KMS-11 (cell line): ENCODE data around the gene BRICD5.

ENCODE experiments used
- H2AFZ ChIP-seq: fragments of 200-600 bp; sonication (generic); 2 replicates; pipeline ENCODE4 v1.6.1; 2016; ENCODE audit warnings: antibody characterized with exemption, mixed run types, low read depth
- H3K27ac ChIP-seq: fragments of 200-600 bp; sonication (generic); 2 replicates; pipeline ENCODE4 v1.6.1; 2016; ENCODE audit warnings: mild to moderate bottlenecking, mixed run types
- H3K27me3 ChIP-seq: fragments of 200-600 bp; sonication (generic); 2 replicates; pipeline ENCODE4 v1.6.1; 2017; ENCODE audit warnings: mild to moderate bottlenecking, low read depth, mixed run types, moderate library complexity; ENCODE audit not compliant: insufficient read depth
- H3K36me3 ChIP-seq: fragments of 200-600 bp; sonication (generic); 2 replicates; pipeline ENCODE4 v1.6.1; 2017; ENCODE audit warnings: mild to moderate bottlenecking, mixed run types; ENCODE audit not compliant: insufficient read depth
- H3K4me1 ChIP-seq: fragments of 200-600 bp; sonication (generic); 2 replicates; pipeline ENCODE4 v1.6.1; 2016; ENCODE audit warnings: mild to moderate bottlenecking, low read depth, mixed run types; ENCODE audit not compliant: poor library complexity, severe bottlenecking
- H3K4me2 ChIP-seq: fragments of 200-600 bp; sonication (generic); 2 replicates; pipeline ENCODE4 v1.7.0; 2016; ENCODE audit warnings: mild to moderate bottlenecking, mixed run types
- H3K4me3 ChIP-seq: fragments of 200-600 bp; sonication (generic); IDR thresholded peaks from 2 replicates; pipeline ENCODE4 v1.6.1; 2017; ENCODE audit warnings: low read depth, low read length, mixed read lengths; ENCODE audit not compliant: insufficient read depth
- H3K79me2 ChIP-seq: fragments of 200-600 bp; sonication (generic); 2 replicates; pipeline ENCODE4 v1.6.1; 2016; ENCODE audit warnings: low read depth, mixed run types; ENCODE audit not compliant: insufficient read depth
- H3K9ac ChIP-seq: fragments of 200-600 bp; sonication (generic); 2 replicates; pipeline ENCODE4 v1.6.1; 2016; ENCODE audit warnings: mild to moderate bottlenecking, mixed run types
- H4K20me1 ChIP-seq: fragments of 200-600 bp; sonication (generic); 2 replicates; pipeline ENCODE4 v1.6.1; 2016; ENCODE audit warnings: mild to moderate bottlenecking, mixed run types; ENCODE audit not compliant: insufficient read depth
- TF ChIP-seq, protein P1 (sequence below): fragments of 200-600 bp; sonication (generic); conservative IDR thresholded peaks from 2 replicates; pipeline ENCODE4 v1.6.1; 2017; ENCODE audit warnings: low read depth, mild to moderate bottlenecking, antibody characterized with exemption, low read length, moderate library complexity, mixed read lengths

BRICD5 gene

DNA sequence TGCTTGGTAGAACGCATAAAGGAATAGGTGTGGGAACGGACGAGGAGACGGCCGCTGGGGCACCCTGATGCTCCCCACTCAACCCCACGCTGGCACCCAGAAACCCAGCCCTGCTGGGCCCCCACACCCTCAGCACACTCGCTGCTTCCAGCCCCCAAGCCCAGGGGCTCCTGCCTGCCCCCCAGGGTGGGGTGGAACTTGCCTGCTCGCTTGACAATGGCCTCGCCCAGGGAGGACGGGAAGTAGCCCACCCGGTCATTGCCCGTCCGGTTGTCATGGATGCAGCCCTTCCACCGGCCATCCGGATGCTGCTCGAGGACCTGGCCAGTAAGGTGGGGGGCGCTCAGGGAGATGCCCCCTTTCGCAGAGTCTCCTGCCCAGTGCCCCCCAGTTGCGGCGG lies 24.2 kb downstream of the BRICD5 start:
- Histone ChIP-seq H3K4me1 (no peaks in the 10 kb centered on the region), H4K20me1 (no peaks in the 10 kb centered on the region)

DNA sequence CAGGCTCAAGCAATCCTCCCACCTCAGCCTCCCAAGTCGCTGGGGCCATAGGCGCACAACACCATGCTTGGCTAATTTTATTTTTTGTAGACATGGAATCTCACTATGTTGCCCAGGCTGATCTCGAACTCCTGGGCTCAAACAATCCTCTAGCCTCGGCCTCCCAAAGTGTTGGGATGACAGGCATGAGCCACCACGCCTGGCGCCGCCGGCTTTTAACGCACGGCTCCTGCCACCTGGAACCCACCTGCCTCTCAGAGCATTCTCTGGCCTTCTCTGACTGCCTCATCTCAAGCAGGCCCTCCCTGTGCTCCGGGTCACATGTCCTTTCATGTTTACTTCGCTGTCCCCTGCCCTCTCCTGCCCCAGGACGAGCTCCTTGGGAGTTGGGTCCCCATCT lies 24.6 kb downstream of the BRICD5 start:
- Histone ChIP-seq H3K9ac (no peak overlapping the region), H3K4me1 (no peaks in the 10 kb centered on the region)
- TF ChIP-seq, protein P1, sequence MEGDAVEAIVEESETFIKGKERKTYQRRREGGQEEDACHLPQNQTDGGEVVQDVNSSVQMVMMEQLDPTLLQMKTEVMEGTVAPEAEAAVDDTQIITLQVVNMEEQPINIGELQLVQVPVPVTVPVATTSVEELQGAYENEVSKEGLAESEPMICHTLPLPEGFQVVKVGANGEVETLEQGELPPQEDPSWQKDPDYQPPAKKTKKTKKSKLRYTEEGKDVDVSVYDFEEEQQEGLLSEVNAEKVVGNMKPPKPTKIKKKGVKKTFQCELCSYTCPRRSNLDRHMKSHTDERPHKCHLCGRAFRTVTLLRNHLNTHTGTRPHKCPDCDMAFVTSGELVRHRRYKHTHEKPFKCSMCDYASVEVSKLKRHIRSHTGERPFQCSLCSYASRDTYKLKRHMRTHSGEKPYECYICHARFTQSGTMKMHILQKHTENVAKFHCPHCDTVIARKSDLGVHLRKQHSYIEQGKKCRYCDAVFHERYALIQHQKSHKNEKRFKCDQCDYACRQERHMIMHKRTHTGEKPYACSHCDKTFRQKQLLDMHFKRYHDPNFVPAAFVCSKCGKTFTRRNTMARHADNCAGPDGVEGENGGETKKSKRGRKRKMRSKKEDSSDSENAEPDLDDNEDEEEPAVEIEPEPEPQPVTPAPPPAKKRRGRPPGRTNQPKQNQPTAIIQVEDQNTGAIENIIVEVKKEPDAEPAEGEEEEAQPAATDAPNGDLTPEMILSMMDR = no peak

More for the DNA sequence above, 24.2 kb downstream of the BRICD5 start:
- Histone ChIP-seq H3K36me3 (no peaks in the 10 kb centered on the region), H3K27ac (no peak overlapping the region), H3K79me2 (no peaks in the 10 kb centered on the region), H3K27me3 (peaks cover 24% of the 10 kb centered on the region), H2AFZ (no peak overlapping the region), H3K4me3 (no peak overlapping the region), H3K9ac (no peak overlapping the region), H3K4me2 (no peak overlapping the region)
- TF ChIP-seq, protein P1 = no peak

DNA sequence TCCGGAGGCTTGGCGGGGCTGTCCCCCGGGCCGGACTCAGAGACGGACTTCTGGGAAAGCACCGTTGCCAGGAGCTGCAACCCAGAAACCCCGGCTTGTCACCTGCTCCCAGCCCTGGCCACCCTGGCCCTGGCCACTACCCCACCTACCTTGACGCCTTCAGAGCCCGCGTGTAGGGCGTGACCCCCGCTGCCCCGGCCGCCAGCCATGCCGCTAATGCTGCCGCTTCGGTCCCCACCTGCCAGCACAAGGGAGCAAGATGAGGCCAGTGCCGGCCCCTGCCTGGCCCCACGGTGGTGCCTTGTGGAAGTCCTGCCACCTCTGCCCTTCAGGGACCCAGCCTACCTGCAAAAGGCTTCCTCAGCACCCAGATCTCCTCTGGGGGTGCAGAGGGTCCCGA lies 25.7 kb downstream of the BRICD5 start:
- no peaks in the 10 kb centered on the region for H3K4me1 ChIP-seq
- no peaks in the 10 kb centered on the region for H3K36me3 ChIP-seq
- H3K27ac ChIP-seq = no peak overlapping the region
- H4K20me1 ChIP-seq = no peaks in the 10 kb centered on the region
- no peak overlapping the region for H3K4me3 ChIP-seq
- H3K27me3 ChIP-seq = peaks cover 21% of the 10 kb centered on the region
- H2AFZ ChIP-seq = no peak overlapping the region
- no peak overlapping the region for H3K9ac ChIP-seq
- TF ChIP-seq, protein P1 = no peak
- no peak overlapping the region for H3K4me2 ChIP-seq
- no peaks in the 10 kb centered on the region for H3K79me2 ChIP-seq

More for the DNA sequence above, 24.6 kb downstream of the BRICD5 start:
- Histone ChIP-seq H2AFZ (no peak overlapping the region), H4K20me1 (no peaks in the 10 kb centered on the region), H3K36me3 (no peaks in the 10 kb centered on the region), H3K79me2 (no peaks in the 10 kb centered on the region), H3K27me3 (peaks cover 21% of the 10 kb centered on the region), H3K4me3 (no peak overlapping the region), H3K4me2 (no peak overlapping the region), H3K27ac (no peak overlapping the region)

DNA sequence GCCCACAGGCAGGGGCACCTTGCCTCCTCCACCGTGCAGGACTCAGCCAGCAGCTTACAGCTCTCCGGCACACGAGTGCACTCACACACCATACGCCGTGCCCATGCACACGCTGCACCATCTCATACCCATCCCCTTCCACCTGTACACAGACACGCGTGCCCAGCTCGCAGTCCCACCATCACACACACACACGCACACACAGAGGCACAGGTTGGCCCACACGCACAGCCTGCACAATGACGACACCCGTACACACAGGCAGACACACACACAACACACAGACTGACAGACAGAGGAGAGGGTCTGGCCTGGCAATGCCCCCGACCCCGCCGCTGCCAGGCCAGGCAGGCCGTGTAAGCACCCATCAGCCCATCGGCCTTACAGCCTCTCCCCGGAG lies 26.3 kb downstream of the BRICD5 start:
- Histone ChIP-seq H3K27me3 (peaks cover 21% of the 10 kb centered on the region), H4K20me1 (no peaks in the 10 kb centered on the region), H3K4me1 (no peaks in the 10 kb centered on the region), H2AFZ (no peak overlapping the region), H3K79me2 (no peaks in the 10 kb centered on the region), H3K4me3 (no peak overlapping the region), H3K4me2 (no peak overlapping the region), H3K27ac (no peak overlapping the region), H3K9ac (no peak overlapping the region), H3K36me3 (no peaks in the 10 kb centered on the region)
- TF ChIP-seq, protein P1 = no peak
